Neural cell (in vitro differentiated cells): ENCODE measurements around the gene IL36A.

Experiments used
- CTCF ChIP-seq: fragments of 450-650 bp; IDR thresholded peaks from 2 replicates; pipeline ENCODE4 v1.5.1; 2014; ENCODE audit warnings: antibody characterized with exemption, mild to moderate bottlenecking, moderate library complexity; ENCODE audit not compliant: poor library complexity, severe bottlenecking
- EZH2 ChIP-seq: fragments of 200-600, 300-800 bp; shearing (Covaris generic), sonication (generic); IDR thresholded peaks from 2 replicates; pipeline ENCODE4 v1.6.1; 2014; ENCODE audit warnings: antibody characterized with exemption, low read length, borderline replicate concordance, mild to moderate bottlenecking; ENCODE audit not compliant: insufficient read depth, poor library complexity, severe bottlenecking
- POLR2AphosphoS5 ChIP-seq: IDR thresholded peaks from 2 replicates; pipeline ENCODE4 v1.6.1; 2012
- SMC3 ChIP-seq: fragments of 450-650 bp; conservative IDR thresholded peaks from 2 replicates; pipeline ENCODE4 v1.6.1; 2014; ENCODE audit warnings: antibody characterized with exemption, mild to moderate bottlenecking, moderate library complexity; ENCODE audit not compliant: poor library complexity

- no peak for TF ChIP-seq POLR2AphosphoS5
- TF ChIP-seq CTCF = no peak
- TF ChIP-seq SMC3 = no peak
- TF ChIP-seq EZH2 = no peak
Observed at GRCh38 chr2:113036763-113037162, 31.5 kb downstream of the IL36A start.
